Measurements from ENCODE around the gene SHLD3. TPM values are rescaled to one million over a fixed set of nuclear protein-coding genes. Genes with fewer than 3 reads are reported as not detected.
A peak's percentile ranks its signal among the peaks of the same experiment; 100 is the strongest.
"Not testable (repeated sequence)": the region's sequence is repeated elsewhere in the genome, so short reads cannot be mapped to it uniquely, and the experiment has no call there.

Gene SHLD3, protein sequence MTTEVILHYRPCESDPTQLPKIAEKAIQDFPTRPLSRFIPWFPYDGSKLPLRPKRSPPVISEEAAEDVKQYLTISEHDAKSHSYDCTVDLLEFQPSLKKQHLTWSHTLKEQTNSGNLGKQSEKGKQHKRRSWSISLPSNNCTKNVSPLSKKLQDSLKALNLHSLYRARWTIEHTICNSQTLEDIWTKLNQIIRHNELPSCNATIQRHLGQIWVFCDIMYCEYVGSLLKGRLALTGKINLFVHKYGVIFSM
- total RNA-seq: 1 to 10 TPM; 3.0 to 4.6 TPM
- 3.5 TPM for polyA plus RNA-seq (ENCODE audit: insufficient read depth, low read depth, low replicate concordance)
- long read RNA-seq, donor 1, partial matches to known transcripts: 0 of 3 reads
- long read RNA-seq, donor 1, other reads (novel, unspliced or antisense): 0 of 3 reads
- long read RNA-seq, donor 2, partial matches to known transcripts: 0 of 2 reads
- long read RNA-seq, donor 2, other reads (novel, unspliced or antisense): 0 of 2 reads

DNA sequence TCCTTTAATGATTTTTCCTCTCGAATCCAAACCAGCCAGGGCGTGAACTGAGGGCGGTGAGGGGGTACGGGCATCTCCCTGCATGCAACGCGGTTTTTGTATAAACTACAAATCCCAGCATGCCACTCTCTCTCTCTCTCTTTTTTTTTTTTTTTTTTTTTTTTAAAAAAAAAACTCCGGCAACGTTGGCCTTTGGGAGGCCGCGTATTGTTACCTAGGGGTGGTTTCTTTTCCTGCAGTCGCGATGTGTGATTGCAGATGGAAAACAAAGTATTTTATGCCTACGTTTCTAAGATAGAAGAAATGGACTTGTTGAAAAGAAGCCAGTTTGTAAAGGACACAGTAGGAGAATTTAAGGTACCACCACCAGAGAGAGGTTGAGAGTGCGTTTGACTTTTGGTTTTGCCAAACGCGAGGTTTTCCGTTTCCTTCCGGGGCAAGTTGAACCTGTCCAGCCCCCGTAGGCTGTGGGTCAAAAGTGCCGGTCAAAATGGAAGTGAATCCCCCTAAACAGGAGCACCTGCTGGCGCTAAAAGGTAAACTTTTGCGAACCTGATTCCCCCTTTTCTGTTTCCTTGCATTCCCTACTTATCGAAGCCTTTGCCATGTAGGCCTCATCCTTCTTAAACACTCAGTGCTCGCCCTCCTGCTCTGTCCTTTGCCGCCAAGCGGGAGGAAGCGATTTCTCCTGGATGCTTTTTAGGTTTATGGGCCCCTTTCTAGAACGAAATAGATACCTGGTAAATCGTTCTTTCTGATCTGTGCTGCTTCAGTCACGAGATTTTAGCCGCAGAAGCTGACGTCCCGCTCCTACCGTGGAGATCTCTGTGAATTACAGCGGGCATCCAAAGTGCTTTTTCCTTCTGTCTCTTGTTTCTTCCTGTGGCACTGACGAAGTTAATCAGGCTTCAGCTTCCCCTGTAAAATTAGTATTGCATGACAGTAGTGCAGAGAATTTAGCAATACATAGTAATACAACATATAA, at the start of gene SHLD3, which contains the start of gene TRAPPC13:
Gene SHLD3 (plus strand): TSS at position 457 of the 985 bp plus-strand sequence. CDS start 4,561 bp downstream, outside the sequence.
Gene TRAPPC13 (plus strand): TSS at position 457 of the 985 bp plus-strand sequence. CDS start 34 bp downstream, at position 491.
- Histone ChIP-seq H3K27ac (peak within 1 kb of the TSS; percentile 87 to 93), H3K4me3 (peak within 1 kb of the TSS; percentile 92 to 95), H3K4me1 (peaks cover 19% of the 10 kb centered on the region), H3K9me3 (no peaks in the 10 kb centered on the region), H3K36me3 (ENCODE audit: low read depth, missing control alignments) (no peaks in the 10 kb centered on the region), H3K27me3 (no peaks in the 10 kb centered on the region)
- TF ChIP-seq CTCF (IDR thresholded peaks at IDR 0.05) (peak in 1 of 3 experiments; percentile 21), POLR2A (IDR thresholded peaks at IDR 0.05) (no peak)
- intact Hi-C loops (cut with DNase I; ENCODE audit: low total_unique reads): no loop called here
- DNase-seq: peak; percentile 93
- 1% methylated on average over 36 of the region's 36 CpGs for WGBS, 2 donors

- H3K27ac ChIP-seq: no peak overlapping the region
- no peaks in the 10 kb centered on the region for H3K4me1 ChIP-seq
- no peaks in the 10 kb centered on the region for H3K36me3 ChIP-seq (ENCODE audit: low read depth, missing control alignments)
- no peaks in the 10 kb centered on the region for H3K27me3 ChIP-seq
- H3K9me3 ChIP-seq: no peaks in the 10 kb centered on the region
- TF ChIP-seq CTCF (IDR thresholded peaks at IDR 0.05): no peak
- TF ChIP-seq POLR2A (IDR thresholded peaks at IDR 0.05): no peak
- intact Hi-C loops (cut with DNase I; ENCODE audit: low total_unique reads): no loop called here
- H3K4me3 ChIP-seq: no peak overlapping the region
- no peak for DNase-seq
Observed at GRCh38 chr5:65577141-65577540, 47.7 kb upstream of the SHLD3 start.

- H3K27me3 ChIP-seq: no peaks in the 10 kb centered on the region
- DNase-seq: no peak
- no peaks in the 10 kb centered on the region for H3K9me3 ChIP-seq
- no peak overlapping the region for H3K4me3 ChIP-seq
- TF ChIP-seq POLR2A (IDR thresholded peaks at IDR 0.05): no peak
- TF ChIP-seq CTCF (IDR thresholded peaks at IDR 0.05): no peak
- no peaks in the 10 kb centered on the region for H3K4me1 ChIP-seq
- intact Hi-C loops (cut with DNase I; ENCODE audit: low total_unique reads): no loop called here
- no peak overlapping the region for H3K27ac ChIP-seq
- WGBS, 2 donors: 84 to 93% methylated on average over 2 of the region's 2 CpGs
- H3K36me3 ChIP-seq (ENCODE audit: low read depth, missing control alignments): no peaks in the 10 kb centered on the region
Observed at GRCh38 chr5:65588694-65589093, 36.1 kb upstream of the SHLD3 start.

GRCh38 chr5:65601761-65602160, 23.1 kb upstream of the SHLD3 start:
- H3K4me1 ChIP-seq; DNase-seq; intact Hi-C loops (cut with DNase I; ENCODE audit: low total_unique reads); H3K9me3 ChIP-seq; H3K27ac ChIP-seq; H3K36me3 ChIP-seq (ENCODE audit: low read depth, missing control alignments); H3K4me3 ChIP-seq; H3K27me3 ChIP-seq: not testable (repeated sequence)
- WGBS, 2 donors: 100% methylated on average over 1 of the region's 1 CpG

DNA sequence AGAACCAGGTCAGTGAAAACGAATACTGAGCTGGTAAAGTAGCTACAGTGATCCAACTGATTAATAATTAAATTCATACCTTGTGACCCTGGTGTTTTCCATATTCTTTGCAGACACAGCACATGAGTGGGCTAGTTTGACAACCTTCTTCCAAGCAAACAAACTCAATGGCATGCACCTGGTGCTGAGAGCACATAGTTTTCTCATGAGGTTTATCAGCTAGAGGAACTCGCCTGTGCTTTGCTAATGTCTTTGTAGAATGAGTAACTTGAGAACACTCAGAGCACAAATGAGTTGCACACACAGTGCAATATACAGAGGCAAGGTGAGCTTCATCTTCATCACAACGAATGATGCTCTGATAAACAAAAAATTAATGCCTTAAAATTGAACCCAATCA, 13.3 kb upstream of the SHLD3 start:
- no peaks in the 10 kb centered on the region for H3K9me3 ChIP-seq
- H3K36me3 ChIP-seq (ENCODE audit: low read depth, missing control alignments): no peaks in the 10 kb centered on the region
- intact Hi-C loops (cut with DNase I; ENCODE audit: low total_unique reads): no loop called here
- DNase-seq: no peak
- no peaks in the 10 kb centered on the region for H3K4me1 ChIP-seq
- H3K27ac ChIP-seq: no peak overlapping the region
- TF ChIP-seq CTCF (IDR thresholded peaks at IDR 0.05): no peak
- no peak for TF ChIP-seq POLR2A (IDR thresholded peaks at IDR 0.05)
- 82 to 87% methylated on average over 3 of the region's 3 CpGs for WGBS, 2 donors
- H3K4me3 ChIP-seq: no peak overlapping the region
- H3K27me3 ChIP-seq: no peaks in the 10 kb centered on the region

Data from testis (tissue), 5 donors.